ENCODE data around the gene ERMP1. TPM values are rescaled to one million over a fixed set of nuclear protein-coding genes. Genes with fewer than 3 reads are reported as not detected.
"Not testable (repeated sequence)": the region's sequence is repeated elsewhere in the genome, so short reads cannot be mapped to it uniquely, and the experiment has no call there.

ERMP1 gene
- total RNA-seq, 2 experiments from 2014 or later: 23.2 to 24.0 TPM

GRCh38 chr9:5790923-5791322 is 42.0 kb downstream of the ERMP1 start:
- peaks cover 42% of the 10 kb centered on the region for H3K36me3 Mint-ChIP-seq
- H3K4me1 Mint-ChIP-seq (ENCODE audit: low read depth): peaks cover 61% of the 10 kb centered on the region
- DNase-seq: no peak
- H3K27ac Mint-ChIP-seq: no peak overlapping the region
- CTCF ChIA-PET: no interaction called here
- intact Hi-C loops (cut with micrococcal nuclease): no loop called here
- POLR2A ChIA-PET: no interaction called here
- H3K9me3 Mint-ChIP-seq: no peaks in the 10 kb centered on the region
- no peaks in the 10 kb centered on the region for H3K27me3 Mint-ChIP-seq
- H3K4me3 Mint-ChIP-seq: no peak overlapping the region

GRCh38 chr9:5789489-5789888 is 43.4 kb downstream of the ERMP1 start:
- H3K27me3 Mint-ChIP-seq: no peaks in the 10 kb centered on the region
- no peak for DNase-seq
- no peaks in the 10 kb centered on the region for H3K9me3 Mint-ChIP-seq
- no peak overlapping the region for H3K4me3 Mint-ChIP-seq
- H3K36me3 Mint-ChIP-seq: peaks cover 47% of the 10 kb centered on the region
- intact Hi-C loops (cut with micrococcal nuclease): no loop called here
- ChIA-PET CTCF (no interaction called here), POLR2A (no interaction called here)
- H3K27ac Mint-ChIP-seq: no peak overlapping the region
- H3K4me1 Mint-ChIP-seq (ENCODE audit: low read depth): peaks cover 56% of the 10 kb centered on the region

GRCh38 chr9:5787759-5788302 is 45.1 kb downstream of the ERMP1 start:
- Mint-ChIP-seq H3K4me3 (no peak overlapping the region), H3K36me3 (peaks cover 59% of the 10 kb centered on the region), H3K27ac (peak overlapping the region; percentile 68), H3K27me3 (no peaks in the 10 kb centered on the region), H3K4me1 (ENCODE audit: low read depth) (peaks cover 43% of the 10 kb centered on the region), H3K9me3 (peaks cover 7% of the 10 kb centered on the region)
- CTCF ChIA-PET: interaction anchor here (0.7 to 1.0 kb wide), 2 partner anchors 23 to 111 kb away, joined by 3 read pairs; no protein-coding TSS in a partner anchor
- no peak for DNase-seq
- POLR2A ChIA-PET: no interaction called here
- intact Hi-C loops (cut with micrococcal nuclease): no loop called here

- Mint-ChIP-seq H3K9me3 (peaks cover 13% of the 10 kb centered on the region), H3K4me3 (no peak overlapping the region), H3K36me3 (peaks cover 65% of the 10 kb centered on the region), H3K27me3 (no peaks in the 10 kb centered on the region), H3K27ac (peak overlapping the region; percentile 68), H3K4me1 (ENCODE audit: low read depth) (peaks cover 40% of the 10 kb centered on the region)
- intact Hi-C loops (cut with micrococcal nuclease): no loop called here
- POLR2A ChIA-PET: no interaction called here
- CTCF ChIA-PET: interaction anchor here (0.7 to 1.0 kb wide), 2 partner anchors 23 to 112 kb away, joined by 3 read pairs; no protein-coding TSS in a partner anchor
- DNase-seq: no peak
These were observed 45.7 kb downstream of the ERMP1 start for GRCh38 chr9:5787220-5787619.

GRCh38 chr9:5786370-5787127 is 46.4 kb downstream of the ERMP1 start:
- intact Hi-C loops (cut with micrococcal nuclease): no loop called here
- ChIA-PET CTCF (no interaction called here), POLR2A (no interaction called here)
- Mint-ChIP-seq H3K4me1 (ENCODE audit: low read depth) (peaks cover 33% of the 10 kb centered on the region), H3K36me3 (peaks cover 68% of the 10 kb centered on the region), H3K9me3 (peaks cover 19% of the 10 kb centered on the region), H3K4me3 (no peak overlapping the region), H3K27me3 (no peaks in the 10 kb centered on the region), H3K27ac (peak overlapping the region; percentile 68)
- DNase-seq: no peak

- H3K4me3 Mint-ChIP-seq: no peak overlapping the region
- CTCF ChIA-PET: interaction anchor here (0.7 to 1.4 kb wide), 3 partner anchors 9 to 48 kb away, joined by 3 to 5 read pairs (median 4); partner anchors contain the start of gene ERMP1
- no peak for DNase-seq
- POLR2A ChIA-PET: no interaction called here
- H3K27me3 Mint-ChIP-seq: no peaks in the 10 kb centered on the region
- intact Hi-C loops (cut with micrococcal nuclease): no loop called here
- H3K27ac Mint-ChIP-seq: no peak overlapping the region
- peaks cover 34% of the 10 kb centered on the region for H3K9me3 Mint-ChIP-seq
- peaks cover 21% of the 10 kb centered on the region for H3K4me1 Mint-ChIP-seq (ENCODE audit: low read depth)
- H3K36me3 Mint-ChIP-seq: peaks cover 78% of the 10 kb centered on the region
These were observed 48.2 kb downstream of the ERMP1 start for GRCh38 chr9:5784526-5785315.

- ChIA-PET POLR2A (no interaction called here), CTCF (interaction anchor here (0.8 to 1.4 kb wide), 2 partner anchors 10 to 49 kb away, joined by 3 to 5 read pairs; partner anchors contain the start of gene ERMP1)
- H3K27ac Mint-ChIP-seq: no peak overlapping the region
These were observed 48.9 kb downstream of the ERMP1 start for GRCh38 chr9:5783982-5784381.

GRCh38 chr9:5783420-5783819 is 49.5 kb downstream of the ERMP1 start:
- POLR2A ChIA-PET; DNase-seq; H3K4me3 Mint-ChIP-seq; H3K27ac Mint-ChIP-seq; H3K27me3 Mint-ChIP-seq; CTCF ChIA-PET; intact Hi-C loops (cut with micrococcal nuclease): not testable (repeated sequence)
- H3K9me3 Mint-ChIP-seq: peaks cover 41% of the 10 kb centered on the region
- peaks cover 16% of the 10 kb centered on the region for H3K4me1 Mint-ChIP-seq (ENCODE audit: low read depth)
- peaks cover 82% of the 10 kb centered on the region for H3K36me3 Mint-ChIP-seq

More at GRCh38 chr9:5783982-5784381, 48.9 kb downstream of the ERMP1 start:
- Mint-ChIP-seq H3K4me3 (no peak overlapping the region), H3K4me1 (ENCODE audit: low read depth) (peaks cover 21% of the 10 kb centered on the region), H3K36me3 (peaks cover 80% of the 10 kb centered on the region), H3K9me3 (peaks cover 36% of the 10 kb centered on the region), H3K27me3 (no peaks in the 10 kb centered on the region)
- no peak for DNase-seq
- intact Hi-C loops (cut with micrococcal nuclease): no loop called here

GRCh38 chr9:5779705-5780218 is 53.2 kb downstream of the ERMP1 start:
- H3K27me3 Mint-ChIP-seq; POLR2A ChIA-PET; CTCF ChIA-PET; H3K4me3 Mint-ChIP-seq; DNase-seq; H3K4me1 Mint-ChIP-seq (ENCODE audit: low read depth); intact Hi-C loops (cut with micrococcal nuclease); H3K27ac Mint-ChIP-seq: not testable (repeated sequence)
- Mint-ChIP-seq H3K36me3 (peaks cover 79% of the 10 kb centered on the region), H3K9me3 (peaks cover 48% of the 10 kb centered on the region)

- no peak overlapping the region for H3K27ac Mint-ChIP-seq
- intact Hi-C loops (cut with micrococcal nuclease): no loop called here
- H3K36me3 Mint-ChIP-seq: peaks cover 81% of the 10 kb centered on the region
- DNase-seq: no peak
- peaks cover 2% of the 10 kb centered on the region for H3K4me1 Mint-ChIP-seq (ENCODE audit: low read depth)
- no peaks in the 10 kb centered on the region for H3K27me3 Mint-ChIP-seq
- peaks cover 48% of the 10 kb centered on the region for H3K9me3 Mint-ChIP-seq
- H3K4me3 Mint-ChIP-seq: no peak overlapping the region
- ChIA-PET CTCF (no interaction called here), POLR2A (no interaction called here)
These were observed 54.1 kb downstream of the ERMP1 start for GRCh38 chr9:5778805-5779204.

- ChIA-PET CTCF (interaction anchor here (0.6 to 2.0 kb wide), 3 partner anchors 11 to 393 kb away, joined by 4 to 5 read pairs (median 4); no protein-coding TSS in a partner anchor), POLR2A (no interaction called here)
- intact Hi-C loops (cut with micrococcal nuclease): no loop called here
- no peaks in the 10 kb centered on the region for H3K27me3 Mint-ChIP-seq
- DNase-seq: no peak
- peaks cover 7% of the 10 kb centered on the region for H3K9me3 Mint-ChIP-seq
- no peak overlapping the region for H3K27ac Mint-ChIP-seq
- H3K36me3 Mint-ChIP-seq: peaks cover 51% of the 10 kb centered on the region
- H3K4me3 Mint-ChIP-seq: no peak overlapping the region
- H3K4me1 Mint-ChIP-seq (ENCODE audit: low read depth): peaks cover 10% of the 10 kb centered on the region
These were observed 59.5 kb downstream of the ERMP1 start for GRCh38 chr9:5773324-5773999.

Data from activated CD4-positive, alpha-beta memory T cell treated with anti-CD3 and anti-CD28 coated beads for 36 hours (primary cell).